NCI-H69 (cell line): ENCODE results near the gene SFTPB.
"Not testable (repeated sequence)": the region's sequence is repeated elsewhere in the genome, so short reads cannot be mapped to it uniquely, and the experiment has no call there.

Experiments
- DNase-seq: peaks from one replicate; lab custom pipeline; 2025; lab: John Stamatoyannopoulos, UW

Gene SFTPB

GRCh38 chr2:85655961-85656417 is 12.0 kb downstream of the SFTPB start:
- DNase-seq, result no peak

GRCh38 chr2:85653996-85654395 is 14.0 kb downstream of the SFTPB start:
- DNase-seq, result no peak

GRCh38 chr2:85652056-85652455 is 15.9 kb downstream of the SFTPB start:
- no peak for DNase-seq

GRCh38 chr2:85651097-85651496 is 16.9 kb downstream of the SFTPB start:
- DNase-seq, result no peak

- DNase-seq, result no peak
Measured at GRCh38 chr2:85650456-85650855, 17.5 kb downstream of the SFTPB start.

GRCh38 chr2:85649201-85650190 is 18.5 kb downstream of the SFTPB start:
- DNase-seq, result no peak

- DNase-seq, result no peak
Measured at GRCh38 chr2:85648619-85649018, 19.4 kb downstream of the SFTPB start.

GRCh38 chr2:85647823-85648526 is 20.0 kb downstream of the SFTPB start:
- no peak for DNase-seq

- no peak for DNase-seq
Measured at GRCh38 chr2:85646166-85646565, 21.8 kb downstream of the SFTPB start.

- no peak for DNase-seq
Measured at GRCh38 chr2:85644909-85645308, 23.1 kb downstream of the SFTPB start.

- DNase-seq, result no peak
Measured at GRCh38 chr2:85642725-85643124, 25.3 kb downstream of the SFTPB start.

- no peak for DNase-seq
Measured at GRCh38 chr2:85635636-85636035, 32.4 kb downstream of the SFTPB start.

GRCh38 chr2:85635011-85635410 is 33.0 kb downstream of the SFTPB start:
- no peak for DNase-seq

- DNase-seq, result no peak
Measured at GRCh38 chr2:85631316-85631715, 36.7 kb downstream of the SFTPB start.

- DNase-seq, result no peak
Measured at GRCh38 chr2:85628658-85629057, 39.3 kb downstream of the SFTPB start.

GRCh38 chr2:85623991-85624390 is 44.0 kb downstream of the SFTPB start:
- no peak for DNase-seq

- DNase-seq, result no peak
Measured at GRCh38 chr2:85621338-85621737, 46.7 kb downstream of the SFTPB start.

- DNase-seq, result peak; percentile 15
Measured at GRCh38 chr2:85619617-85620016, 48.4 kb downstream of the SFTPB start.

- not testable (repeated sequence) for DNase-seq
Measured at GRCh38 chr2:85617723-85618122, 50.3 kb downstream of the SFTPB start.

GRCh38 chr2:85615413-85615728 is 52.6 kb downstream of the SFTPB start:
- no peak for DNase-seq

- DNase-seq, result not testable (repeated sequence)
Measured at GRCh38 chr2:85614757-85615156, 53.2 kb downstream of the SFTPB start.

- DNase-seq, result no peak
Measured at GRCh38 chr2:85613717-85614515, 54.1 kb downstream of the SFTPB start.
